Activated T-helper 1 cell treated with anti-CD3 and anti-CD28 coated beads, Interleukin-12 subunit alpha, Interleukin-12 subunit beta, Interleukin-2, Interleukin-4 antibody, amounts not matched to agents 30 ng/mL and 10 ng/mL and 1 ng/mL, durations not matched to agents 14 hours and 24 hours and 36 hours (primary cell): Measurements from ENCODE around the gene COG3. TPM values are rescaled to one million over a fixed set of nuclear protein-coding genes. Genes with fewer than 3 reads are reported as not detected.

ENCODE experiments used
- DNase-seq: peaks from one replicate; pipeline ENCODE4 v3.0.0; 2021; ENCODE audit warnings: low spot score
- H3K27ac Mint-ChIP-seq: one replicate; pipeline ENCODE4 v1.8.0; 2021; ENCODE audit warnings: mild to moderate bottlenecking, mixed read lengths
- H3K27me3 Mint-ChIP-seq: one replicate; pipeline ENCODE4 v1.8.0; 2022; ENCODE audit warnings: mild to moderate bottlenecking, moderate library complexity, mixed read lengths; ENCODE audit not compliant: insufficient read depth
- H3K36me3 Mint-ChIP-seq: one replicate; pipeline ENCODE4 v1.8.0; 2021; ENCODE audit warnings: low read depth, mixed read lengths
- H3K4me1 Mint-ChIP-seq: one replicate; pipeline ENCODE4 v1.8.0; 2021; ENCODE audit warnings: low read depth, mixed read lengths
- H3K4me3 Mint-ChIP-seq: one replicate; pipeline ENCODE4 v1.8.0; 2021; ENCODE audit warnings: mild to moderate bottlenecking, moderate library complexity, mixed read lengths
- H3K9me3 Mint-ChIP-seq: one replicate; pipeline ENCODE4 v1.8.0; 2021; ENCODE audit warnings: mixed read lengths
- intact Hi-C: fragments of 100-400 bp; cut with micrococcal nuclease; formaldehyde crosslinking; loops from one replicate; pipeline ENCODE4 v1.15.1; 2024
- total RNA-seq: library from RNA; stranded (reverse); gene quantifications from 2 replicates; pipeline ENCODE4 v1.2.3, GENCODE V29; 2022

Gene COG3
- total RNA-seq, 1 donor from 2014 or later = 22.9 TPM

DNA sequence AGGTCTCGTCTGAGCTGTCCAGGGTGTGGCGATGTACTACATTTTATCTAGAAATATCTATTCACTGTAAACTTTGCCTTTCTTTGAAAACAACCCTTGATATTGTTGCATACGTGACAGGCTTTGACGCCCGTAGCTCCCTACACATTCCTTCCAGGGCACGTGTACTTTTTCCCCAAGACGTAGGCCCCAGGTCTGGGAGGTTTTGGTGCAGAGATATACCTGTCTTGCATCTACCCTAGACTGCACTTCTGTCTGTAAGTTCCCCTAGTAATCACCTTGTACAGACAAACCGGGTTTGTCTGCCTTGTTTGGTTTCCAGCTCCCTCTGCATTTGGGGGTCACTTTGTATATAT is 81.6 kb downstream of the COG3 start:
- DNase-seq = no peak
- no peaks in the 10 kb centered on the region for H3K36me3 Mint-ChIP-seq
- intact Hi-C loops = no loop called here
- no peaks in the 10 kb centered on the region for H3K9me3 Mint-ChIP-seq
- H3K4me3 Mint-ChIP-seq = no peak overlapping the region
- H3K27me3 Mint-ChIP-seq = peaks cover 10% of the 10 kb centered on the region
- H3K27ac Mint-ChIP-seq = no peak overlapping the region
- no peaks in the 10 kb centered on the region for H3K4me1 Mint-ChIP-seq

DNA sequence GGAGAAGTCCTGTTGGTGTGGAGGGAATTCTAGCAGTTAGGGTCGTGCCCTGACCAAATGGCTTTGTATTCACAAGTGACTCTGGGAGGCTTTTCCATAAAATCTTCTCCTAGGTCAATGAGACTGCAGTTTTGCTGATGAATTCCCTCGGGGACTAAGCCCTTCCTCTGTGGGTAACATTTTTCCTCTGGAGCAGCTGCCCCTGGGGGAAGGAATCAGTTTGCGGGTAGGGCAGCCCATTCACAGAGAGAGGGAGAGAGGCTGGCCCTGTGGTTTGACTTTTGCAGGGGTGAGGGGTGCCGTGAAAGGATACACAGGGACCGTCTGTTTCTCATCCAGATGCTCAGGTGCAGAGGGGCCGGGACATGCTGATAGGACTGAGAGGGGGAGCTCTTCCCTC is 83.5 kb downstream of the COG3 start:
- Mint-ChIP-seq H3K36me3 (no peaks in the 10 kb centered on the region), H3K27me3 (peaks cover 15% of the 10 kb centered on the region), H3K9me3 (no peaks in the 10 kb centered on the region), H3K27ac (no peak overlapping the region), H3K4me1 (no peaks in the 10 kb centered on the region), H3K4me3 (no peak overlapping the region)
- intact Hi-C loops = no loop called here
- no peak for DNase-seq

DNA sequence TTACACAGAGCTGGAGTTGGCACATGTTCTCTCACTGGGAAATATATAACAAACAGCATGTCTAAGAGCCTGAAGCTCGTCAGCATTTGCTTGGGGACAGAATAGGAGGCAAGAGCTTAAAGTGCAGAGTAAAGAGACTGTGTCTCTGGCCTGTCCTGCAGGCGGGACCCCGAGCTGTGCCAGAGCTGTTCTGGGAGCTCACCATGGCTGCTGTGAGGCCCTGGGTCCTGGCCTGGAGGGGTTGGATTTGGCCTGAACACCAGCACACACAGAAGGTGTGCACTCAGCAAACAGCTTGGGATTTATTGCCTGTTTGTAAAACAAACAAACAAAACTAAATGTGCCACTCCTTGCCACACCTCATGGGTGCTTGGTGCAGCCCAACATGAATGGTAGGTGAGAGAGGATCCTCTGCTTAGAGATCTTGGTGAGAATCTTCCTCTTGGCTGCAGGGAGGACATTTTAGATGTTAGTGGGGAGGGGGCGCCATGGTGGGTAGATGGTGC is 89.9 kb downstream of the COG3 start:
- no peak overlapping the region for H3K4me3 Mint-ChIP-seq
- H3K4me1 Mint-ChIP-seq = no peaks in the 10 kb centered on the region
- DNase-seq = no peak
- intact Hi-C loops = no loop called here
- no peaks in the 10 kb centered on the region for H3K36me3 Mint-ChIP-seq
- H3K9me3 Mint-ChIP-seq = no peaks in the 10 kb centered on the region
- peaks cover 12% of the 10 kb centered on the region for H3K27me3 Mint-ChIP-seq
- no peak overlapping the region for H3K27ac Mint-ChIP-seq

DNA sequence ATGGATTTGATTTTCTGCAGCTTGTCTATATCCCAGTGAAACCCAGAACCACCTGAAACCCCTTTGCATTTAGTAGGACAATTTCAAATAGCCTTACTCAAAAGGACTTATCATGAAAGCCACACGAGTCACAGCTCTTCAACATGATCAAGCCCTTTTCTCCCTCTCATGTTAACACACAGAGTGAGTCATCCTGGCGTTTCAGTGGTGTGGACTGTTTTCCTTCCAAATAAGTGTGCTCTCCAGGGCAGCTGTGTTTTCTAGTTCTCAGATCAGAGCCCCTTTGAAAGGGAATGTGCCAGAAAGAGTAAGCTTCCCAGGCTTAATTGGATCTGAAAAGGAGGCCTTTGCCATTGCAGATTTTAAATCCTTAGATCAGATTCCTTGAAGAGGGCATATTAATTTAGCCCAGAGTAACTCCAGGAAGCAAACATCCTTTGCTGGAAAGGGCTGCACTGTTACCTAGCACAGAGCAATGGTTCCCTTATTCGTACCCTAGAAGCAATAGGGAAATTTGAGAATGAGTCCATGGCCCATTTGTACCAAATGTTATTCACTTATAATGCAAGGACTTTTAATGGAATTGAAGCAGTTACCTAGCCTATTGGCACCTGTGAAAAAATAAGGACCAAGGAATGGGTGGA is 99.5 kb downstream of the COG3 start:
- Mint-ChIP-seq H3K27me3 (peaks cover 4% of the 10 kb centered on the region), H3K4me3 (no peak overlapping the region), H3K4me1 (no peaks in the 10 kb centered on the region), H3K36me3 (no peaks in the 10 kb centered on the region), H3K9me3 (peaks cover 6% of the 10 kb centered on the region), H3K27ac (no peak overlapping the region)
- DNase-seq = no peak
- intact Hi-C loops = no loop called here

- H3K4me1 Mint-ChIP-seq = no peaks in the 10 kb centered on the region
- H3K27me3 Mint-ChIP-seq = peaks cover 4% of the 10 kb centered on the region
- no peak overlapping the region for H3K4me3 Mint-ChIP-seq
- intact Hi-C loops = no loop called here
- peaks cover 6% of the 10 kb centered on the region for H3K9me3 Mint-ChIP-seq
- H3K27ac Mint-ChIP-seq = no peak overlapping the region
- no peak for DNase-seq
- H3K36me3 Mint-ChIP-seq = no peaks in the 10 kb centered on the region
Observed at GRCh38 chr13:45565331-45565730, 100.6 kb downstream of the COG3 start.

DNA sequence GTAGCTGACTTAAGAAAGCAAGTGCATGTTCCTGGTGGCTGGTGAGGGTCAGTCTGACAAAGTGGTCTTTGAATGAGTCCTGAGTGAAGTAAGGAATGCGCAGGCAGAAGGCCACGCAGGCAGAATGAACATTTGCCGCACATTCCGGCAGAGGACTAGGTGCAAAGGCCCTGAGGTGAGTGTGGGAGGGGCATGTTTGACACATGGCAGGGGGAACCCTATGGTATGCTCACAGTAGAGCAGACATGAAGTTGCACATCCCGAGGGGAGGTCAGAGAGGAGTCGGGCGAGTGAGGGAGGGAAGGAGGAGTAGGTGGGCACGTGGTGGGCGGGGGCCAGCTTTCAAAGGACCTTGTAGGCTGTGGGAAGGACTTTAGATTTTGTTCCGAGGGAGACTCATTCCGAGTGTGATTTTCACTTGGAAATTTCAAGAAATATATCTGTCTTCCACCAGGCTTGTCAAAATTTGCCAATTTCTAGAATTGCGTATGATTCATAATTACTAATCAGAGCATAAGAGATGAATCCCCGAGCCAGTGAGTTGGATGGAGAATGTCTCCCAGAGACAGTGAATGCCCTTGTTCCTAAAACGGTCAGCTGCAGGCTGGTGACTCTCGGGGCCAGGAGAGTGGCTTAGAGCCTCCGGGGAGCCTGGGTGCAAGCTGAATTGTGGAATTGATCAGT is 110.5 kb downstream of the COG3 start:
- no peak overlapping the region for H3K4me3 Mint-ChIP-seq
- DNase-seq = no peak
- H3K9me3 Mint-ChIP-seq = no peaks in the 10 kb centered on the region
- no peak overlapping the region for H3K27ac Mint-ChIP-seq
- no peaks in the 10 kb centered on the region for H3K4me1 Mint-ChIP-seq
- peaks cover 12% of the 10 kb centered on the region for H3K27me3 Mint-ChIP-seq
- intact Hi-C loops = no loop called here
- no peaks in the 10 kb centered on the region for H3K36me3 Mint-ChIP-seq

- H3K4me3 Mint-ChIP-seq = no peak overlapping the region
- peaks cover 12% of the 10 kb centered on the region for H3K27me3 Mint-ChIP-seq
- no peak for DNase-seq
- no peaks in the 10 kb centered on the region for H3K4me1 Mint-ChIP-seq
- no peaks in the 10 kb centered on the region for H3K36me3 Mint-ChIP-seq
- no peak overlapping the region for H3K27ac Mint-ChIP-seq
- intact Hi-C loops = no loop called here
- H3K9me3 Mint-ChIP-seq = no peaks in the 10 kb centered on the region
Observed at GRCh38 chr13:45575830-45576180, 111.1 kb downstream of the COG3 start.

GRCh38 chr13:45576466-45576865 is 111.7 kb downstream of the COG3 start:
- intact Hi-C loops = no loop called here
- H3K4me3 Mint-ChIP-seq = no peak overlapping the region
- H3K9me3 Mint-ChIP-seq = no peaks in the 10 kb centered on the region
- no peak overlapping the region for H3K27ac Mint-ChIP-seq
- no peaks in the 10 kb centered on the region for H3K36me3 Mint-ChIP-seq
- no peaks in the 10 kb centered on the region for H3K4me1 Mint-ChIP-seq
- H3K27me3 Mint-ChIP-seq = peaks cover 12% of the 10 kb centered on the region
- no peak for DNase-seq

GRCh38 chr13:45582408-45583076 is 117.8 kb downstream of the COG3 start:
- no peaks in the 10 kb centered on the region for H3K36me3 Mint-ChIP-seq
- H3K4me1 Mint-ChIP-seq = no peaks in the 10 kb centered on the region
- H3K4me3 Mint-ChIP-seq = no peak overlapping the region
- intact Hi-C loops = no loop called here
- no peak overlapping the region for H3K27ac Mint-ChIP-seq
- DNase-seq = no peak
- no peaks in the 10 kb centered on the region for H3K9me3 Mint-ChIP-seq
- H3K27me3 Mint-ChIP-seq = peaks cover 7% of the 10 kb centered on the region

- no peak overlapping the region for H3K4me3 Mint-ChIP-seq
- DNase-seq = no peak
- H3K27me3 Mint-ChIP-seq = peaks cover 6% of the 10 kb centered on the region
- H3K36me3 Mint-ChIP-seq = no peaks in the 10 kb centered on the region
- no peaks in the 10 kb centered on the region for H3K4me1 Mint-ChIP-seq
- H3K27ac Mint-ChIP-seq = no peak overlapping the region
- no peaks in the 10 kb centered on the region for H3K9me3 Mint-ChIP-seq
- intact Hi-C loops = no loop called here
Observed at GRCh38 chr13:45584816-45585215, 120.1 kb downstream of the COG3 start.

Other genes starting within 250 kb of the COG3 start
- gene TPT1, start 123.8 kb upstream of the COG3 start, total RNA-seq = 2,353 and 2,360 TPM in 2 replicates
- gene SLC25A30, start 46.6 kb upstream of the COG3 start, total RNA-seq = 16.0 and 16.3 TPM in 2 replicates
- not detected in 2 replicates for gene ERICH6B, start 150.8 kb downstream of the COG3 start, total RNA-seq
- gene CBY2, start 237.4 kb downstream of the COG3 start, total RNA-seq = not detected in 2 replicates